GM11168 (cell line): ENCODE data around the gene AK4.

Experiments used
- in situ Hi-C: fragments of 300-500 bp; cut with MboI; formaldehyde crosslinking; loops from one replicate; pipeline ENCODE4 v1.12.0; 2022; ENCODE audit warnings: low sequenced_read_pairs; ENCODE audit not compliant: unreplicated experiment

The AK4 gene

DNA sequence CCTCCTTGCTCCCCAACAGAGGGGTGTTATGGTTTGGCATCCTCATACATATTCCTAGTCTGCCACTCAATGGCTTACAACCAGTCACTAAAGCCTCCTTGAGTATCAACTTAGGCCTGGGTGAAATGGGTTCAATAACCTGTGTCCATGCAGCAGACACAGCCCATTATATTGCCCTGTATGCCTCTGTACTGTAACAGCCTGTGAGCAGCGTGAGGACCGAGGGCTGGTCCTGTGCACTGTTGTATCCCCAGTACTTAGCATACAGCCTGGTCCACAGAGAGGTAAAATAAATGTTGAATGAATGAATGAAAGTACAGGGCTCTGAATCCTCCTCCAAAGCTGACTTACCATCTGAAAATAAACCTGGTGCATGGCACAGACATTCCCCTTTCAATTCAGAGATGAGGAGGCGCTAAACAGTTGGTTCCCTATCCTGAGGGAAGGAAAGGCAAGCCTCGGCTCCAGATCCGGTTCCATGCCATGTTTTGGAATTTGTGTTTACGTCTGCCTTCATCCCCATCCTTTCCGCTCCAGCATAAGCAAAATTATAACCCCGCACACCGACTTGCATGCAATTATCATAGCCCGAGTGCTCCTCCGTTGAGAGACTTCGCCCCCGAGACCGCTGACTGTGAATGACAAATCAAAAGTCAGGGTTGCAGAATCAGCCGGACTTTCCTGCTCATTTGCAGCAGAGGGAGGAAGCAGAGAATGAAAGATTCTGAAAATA is 116.4 kb downstream of the AK4 start:
- in situ Hi-C loops = no loop called here

DNA sequence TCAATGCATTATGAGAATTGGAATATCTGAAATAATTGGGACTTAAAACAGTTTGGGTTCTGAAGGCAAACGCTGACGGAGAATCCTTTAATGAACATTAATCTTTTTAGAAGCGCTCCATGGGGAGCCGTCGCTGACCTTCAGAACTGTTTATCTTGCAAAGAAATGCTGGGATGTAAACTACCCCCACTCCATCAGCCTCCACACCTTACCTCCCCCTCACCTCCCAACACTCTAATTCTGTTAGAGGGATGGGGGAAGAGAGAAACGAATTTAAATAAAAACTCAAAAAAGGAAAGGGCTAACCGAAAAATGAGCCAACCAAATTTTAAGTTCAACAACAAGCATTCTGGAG is 117.3 kb downstream of the AK4 start:
- in situ Hi-C loops = no loop called here

DNA sequence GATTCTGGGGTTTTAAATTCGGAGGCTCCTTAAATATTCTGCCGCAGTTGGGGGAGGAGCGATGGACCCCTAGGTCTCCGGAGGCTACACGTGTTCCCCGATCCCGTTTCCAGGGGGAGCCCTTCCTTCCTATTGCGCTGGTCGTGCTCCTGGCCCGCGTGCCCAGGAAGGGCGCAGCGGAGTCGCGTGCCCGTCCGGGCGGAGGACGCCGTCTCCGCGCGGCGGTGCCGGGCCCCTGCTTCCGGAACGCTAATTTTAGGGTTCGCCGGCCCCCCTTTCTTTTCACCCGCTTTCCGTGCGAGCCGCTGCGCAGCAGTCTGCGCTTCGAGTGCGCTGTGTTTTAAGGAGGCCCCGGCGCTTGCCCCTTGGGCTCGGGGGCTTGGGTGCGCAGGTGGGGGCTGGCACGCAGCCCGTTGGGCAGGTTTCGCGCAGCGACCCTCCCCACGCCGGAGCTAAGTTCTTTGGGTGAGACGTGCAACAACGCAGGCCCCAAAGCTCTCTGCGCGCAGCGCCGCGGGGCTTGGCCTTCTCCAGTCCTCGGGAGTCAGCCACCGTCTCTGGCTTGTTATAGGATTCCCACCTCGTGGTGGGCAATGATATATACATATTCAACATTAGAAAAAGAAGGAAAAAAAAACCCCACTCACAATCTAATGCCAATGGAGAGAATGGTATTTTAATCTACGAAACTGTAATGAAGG is 117.8 kb downstream of the AK4 start:
- in situ Hi-C loops = no loop called here

DNA sequence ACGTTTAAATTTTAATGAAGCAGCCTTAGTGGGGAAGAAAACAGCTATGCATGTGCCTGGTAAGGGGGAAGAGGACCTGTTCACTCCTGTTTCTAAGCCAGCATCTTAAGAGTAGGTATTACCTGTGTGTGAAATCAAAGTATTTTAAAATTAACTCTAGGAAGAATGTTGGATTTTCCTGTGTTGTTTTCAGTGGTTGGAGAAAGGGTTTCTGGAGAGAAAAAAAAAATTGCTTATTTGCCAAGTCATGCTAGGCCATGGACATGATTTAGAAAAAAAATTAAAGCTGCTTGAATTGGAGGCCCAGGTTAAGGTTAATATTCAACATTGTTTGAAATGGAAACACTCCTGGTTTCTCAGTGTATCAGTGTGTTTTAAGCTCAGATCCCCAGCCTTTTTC is 118.5 kb downstream of the AK4 start:
- in situ Hi-C loops = no loop called here

DNA sequence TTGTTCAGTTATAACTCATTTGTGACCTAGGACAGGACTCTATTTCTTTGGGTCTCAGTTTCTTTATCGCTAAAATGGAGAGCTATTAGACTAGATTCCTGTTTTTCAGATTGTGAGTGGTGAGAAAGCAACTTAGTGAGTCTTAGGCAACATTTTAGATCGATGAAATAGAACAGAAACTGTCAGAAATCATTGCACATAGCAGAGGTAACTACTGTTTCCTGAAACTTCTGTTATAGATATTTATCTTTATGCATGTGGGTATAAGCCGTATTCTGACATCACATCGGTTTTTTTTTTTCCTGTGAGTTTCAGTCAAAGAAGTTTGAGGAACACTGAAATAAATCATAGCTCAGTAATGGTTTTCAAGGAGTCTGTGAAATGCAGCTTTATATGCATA is 119.3 kb downstream of the AK4 start:
- in situ Hi-C loops = no loop called here

DNA sequence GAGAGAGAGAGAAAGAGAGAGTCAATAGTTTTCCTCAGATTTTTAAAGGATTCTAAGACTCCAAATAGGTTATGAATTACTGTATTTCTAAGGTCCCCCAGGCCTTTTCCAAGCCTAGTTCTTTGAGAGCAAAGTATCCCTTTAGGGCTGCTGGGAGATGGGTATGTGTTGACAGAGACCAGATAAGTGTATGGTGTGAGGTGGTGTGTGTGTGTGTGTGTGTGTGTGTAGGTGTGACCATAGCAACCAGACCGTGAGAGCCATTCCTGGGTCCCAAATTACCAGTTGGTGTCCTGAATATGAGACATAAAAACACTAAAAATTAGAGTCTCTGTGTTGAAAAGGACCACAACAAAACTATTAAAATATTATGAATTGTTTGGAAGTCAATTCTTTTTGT is 119.7 kb downstream of the AK4 start:
- in situ Hi-C loops = no loop called here

DNA sequence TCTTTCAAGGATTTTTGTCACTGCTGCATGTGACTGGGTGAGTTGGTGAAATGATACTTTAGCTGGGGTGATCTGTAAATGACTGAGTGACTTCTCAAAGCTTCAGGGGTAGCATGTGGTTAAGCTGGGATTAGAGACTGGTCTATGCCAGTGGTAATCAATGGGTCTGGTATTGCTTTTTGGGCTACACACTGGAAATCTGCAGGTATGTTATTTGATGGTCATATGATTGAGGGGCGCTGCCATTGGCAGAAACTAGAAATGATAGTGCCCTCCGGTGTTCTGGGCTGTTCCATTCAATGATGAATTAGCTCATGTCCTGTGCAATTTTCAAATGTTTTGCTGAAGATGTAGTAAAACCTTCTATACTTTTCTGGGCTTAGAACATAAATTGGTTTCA is 121.6 kb downstream of the AK4 start:
- in situ Hi-C loops = no loop called here

DNA sequence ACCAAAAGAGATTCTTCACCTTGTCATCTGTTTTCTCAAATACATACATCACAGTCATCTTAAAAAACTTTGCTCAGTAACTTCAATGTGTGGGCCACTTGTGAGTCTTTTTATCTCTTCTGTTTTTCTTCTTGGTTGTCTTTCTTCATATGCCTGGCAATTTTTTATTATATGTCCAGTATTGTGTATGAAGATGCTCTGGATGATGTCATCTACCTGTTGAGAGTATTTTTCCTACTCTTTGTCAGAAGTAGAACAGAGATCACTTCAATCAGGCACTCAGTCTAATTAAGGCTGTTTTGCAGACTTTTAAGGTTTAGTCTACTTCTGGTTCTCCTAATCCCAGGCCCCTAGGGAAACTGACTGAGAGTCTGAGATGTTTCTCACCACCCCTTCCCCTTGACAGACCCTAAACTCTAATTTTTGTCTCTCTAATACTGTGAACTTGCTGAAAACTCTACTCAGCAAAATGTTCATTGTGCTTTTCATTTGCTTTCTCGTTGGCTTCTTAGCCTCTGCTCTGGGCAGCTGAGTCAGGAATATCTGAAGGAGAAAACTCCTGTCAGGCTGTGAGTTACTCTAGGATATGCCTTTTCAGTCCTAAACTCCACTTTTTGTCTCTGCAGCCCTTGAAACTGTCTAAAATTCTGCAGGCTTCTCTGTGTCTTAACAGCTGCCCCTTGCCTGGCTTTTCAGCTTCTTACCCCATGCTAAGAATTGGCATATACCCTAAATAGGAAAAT is 128.4 kb downstream of the AK4 start:
- in situ Hi-C loops = no loop called here

DNA sequence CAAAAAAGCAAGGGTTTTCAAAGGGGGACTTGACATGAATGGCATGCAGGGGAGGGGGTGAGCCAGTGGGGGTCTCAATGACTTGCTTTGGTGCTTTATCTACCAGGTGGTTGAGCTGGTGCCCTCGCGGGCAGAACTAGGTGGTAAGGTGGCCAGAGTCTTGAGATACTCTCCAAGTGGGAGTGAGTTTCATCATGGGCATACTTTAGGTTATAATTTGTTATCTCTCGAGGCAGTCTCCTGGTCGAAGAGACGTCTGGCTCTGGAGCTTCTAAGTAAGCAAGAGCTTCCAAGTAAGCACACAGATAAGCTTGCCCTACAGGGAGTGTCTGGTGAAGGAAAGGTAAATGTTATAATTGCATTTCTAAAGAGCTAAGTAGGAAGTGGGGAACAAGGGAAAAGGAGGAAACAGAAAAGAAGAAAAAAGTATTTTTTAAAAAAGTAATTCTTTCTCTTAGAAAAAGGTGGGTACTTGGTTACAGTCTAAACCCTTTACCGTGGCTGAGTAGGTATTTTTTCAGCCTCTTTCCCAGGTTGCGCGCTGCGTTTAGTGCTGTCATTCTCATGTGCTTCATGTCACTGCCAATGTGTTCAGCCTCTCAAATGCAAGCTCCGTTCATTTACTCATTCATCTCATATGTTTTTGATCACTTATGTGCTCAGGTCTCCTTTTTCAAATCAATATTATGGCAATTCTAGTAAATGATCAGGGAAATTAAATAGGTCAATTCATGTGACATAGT is 129.8 kb downstream of the AK4 start:
- in situ Hi-C loops = no loop called here

DNA sequence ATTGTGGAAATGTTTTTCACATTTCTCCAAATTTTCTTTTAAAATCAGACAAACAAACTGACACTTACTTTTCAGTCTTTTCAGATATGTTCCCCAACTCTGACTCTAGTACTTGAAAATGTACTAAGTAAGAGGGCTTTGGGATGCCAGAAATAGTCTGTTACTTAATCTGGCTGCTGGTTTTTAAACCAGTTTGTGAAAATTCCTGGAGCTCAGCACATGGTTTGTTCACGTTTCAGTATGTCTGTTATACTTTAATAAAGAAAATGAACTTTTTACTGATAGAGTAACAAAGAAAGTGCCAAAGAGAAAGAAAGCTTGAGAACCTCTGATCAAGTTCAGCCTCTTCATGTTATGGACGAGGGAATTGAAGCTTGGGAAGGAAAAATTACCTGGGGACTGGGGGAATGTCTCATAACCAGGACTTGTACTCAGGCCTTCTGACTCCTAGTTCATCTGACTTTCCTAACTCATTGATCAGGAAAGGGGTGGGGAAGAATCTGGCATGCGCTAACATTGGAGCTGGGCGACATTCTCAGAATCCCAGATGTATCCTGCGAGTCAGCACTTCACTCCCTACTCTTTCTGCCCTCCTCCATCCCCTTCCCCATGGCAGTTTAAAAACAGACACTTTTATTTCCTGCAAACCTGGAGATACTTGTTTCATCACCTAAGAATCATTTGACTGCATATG is 130.5 kb downstream of the AK4 start:
- in situ Hi-C loops = no loop called here

DNA sequence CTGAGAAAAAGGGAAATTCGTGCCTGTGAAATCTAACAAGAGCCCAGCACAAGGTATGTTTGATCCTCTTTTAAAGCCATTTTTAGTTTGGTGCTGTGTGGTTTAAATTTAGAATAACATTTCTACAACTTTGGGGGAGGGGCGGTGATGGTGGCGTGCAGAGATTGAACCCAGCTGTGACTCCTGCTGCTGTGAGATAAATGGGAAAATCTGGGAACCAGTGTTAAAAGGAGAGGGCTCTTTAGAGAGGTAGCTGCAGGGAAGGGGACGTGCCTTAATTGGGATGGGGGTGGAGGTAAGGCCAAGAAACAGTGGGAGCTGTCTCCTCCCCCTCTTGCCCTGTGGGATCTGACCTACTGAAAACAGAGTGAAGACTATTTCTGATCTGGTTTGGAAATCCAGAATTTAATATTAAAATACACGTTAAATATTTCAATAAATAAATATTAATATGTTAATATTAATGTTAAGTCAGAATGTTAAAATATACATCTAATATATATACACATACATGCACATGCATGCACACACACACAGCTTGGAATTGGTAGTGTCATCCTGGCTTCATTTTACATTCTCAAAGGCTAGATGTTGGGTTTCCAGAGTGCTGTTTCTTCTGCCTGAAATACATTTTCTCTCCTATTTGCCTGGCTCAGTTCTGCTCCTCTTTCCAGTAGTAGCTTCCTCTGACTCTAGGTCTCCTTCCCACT is 131.2 kb downstream of the AK4 start:
- in situ Hi-C loops = no loop called here
